H1 (cell line): ENCODE results near the gene RGS9BP. TPM values are rescaled to one million over a fixed set of nuclear protein-coding genes. Genes with fewer than 3 reads are reported as not detected.
A peak's percentile ranks its signal among the peaks of the same experiment; 100 is the strongest.

Experiments
- RNF2 ChIP-seq: fragments of 200-900, 300-1000 bp; sonication (generic); IDR thresholded peaks from 2 replicates; pipeline ENCODE4 v1.7.1; 2016; ENCODE audit warnings: borderline replicate concordance, low read depth, mild to moderate bottlenecking, antibody characterized with exemption, low read length; ENCODE audit not compliant: poor library complexity, severe bottlenecking; ENCODE audit errors: missing control alignments
- RXRA ChIP-seq: IDR thresholded peaks from 2 replicates; pipeline ENCODE4 v1.6.1; 2011; ENCODE audit warnings: low read depth, mild to moderate bottlenecking, low read length, moderate library complexity; ENCODE audit not compliant: insufficient read depth
- TAF1 ChIP-seq: IDR thresholded peaks from 2 replicates; pipeline ENCODE4 v1.6.1; 2011; ENCODE audit warnings: mild to moderate bottlenecking, low read depth, low read length
- polyA plus RNA-seq, 7 experiments: library from polyadenylated mRNA; depleted of rRNA in 3 of 7; stranded (reverse) in 5 of 7; unstranded in 2 of 7; fragments of >200 nt in 5 of 7; fragments of 200-250 nt in 2 of 7; gene quantifications; 1 replicate in 5 of 7; 2 replicates in 1 of 7; 4 replicates in 1 of 7; pipeline versions ENCODE4 v1.2.1 to v1.2.3, GENCODE V29; 2011 to 2013; ENCODE audit warnings: missing spikeins in 2 of 7, mixed read lengths in 2 of 7
- total RNA-seq: library from RNA; stranded (reverse); fragmentation: NEBNext Ultra II Directional; extraction: Animal tissue kit (Norgen Biotek cat#: 25700); gene quantifications from 2 replicates; pipeline ENCODE4 v1.2.1, GENCODE V29; 2021

RGS9BP gene
- total and polyA plus RNA-seq, 2 of the 8 experiments (the other 6 are each of a cell fraction or from before 2014, with no cell fraction given): 0.11 to 0.26 TPM

DNA sequence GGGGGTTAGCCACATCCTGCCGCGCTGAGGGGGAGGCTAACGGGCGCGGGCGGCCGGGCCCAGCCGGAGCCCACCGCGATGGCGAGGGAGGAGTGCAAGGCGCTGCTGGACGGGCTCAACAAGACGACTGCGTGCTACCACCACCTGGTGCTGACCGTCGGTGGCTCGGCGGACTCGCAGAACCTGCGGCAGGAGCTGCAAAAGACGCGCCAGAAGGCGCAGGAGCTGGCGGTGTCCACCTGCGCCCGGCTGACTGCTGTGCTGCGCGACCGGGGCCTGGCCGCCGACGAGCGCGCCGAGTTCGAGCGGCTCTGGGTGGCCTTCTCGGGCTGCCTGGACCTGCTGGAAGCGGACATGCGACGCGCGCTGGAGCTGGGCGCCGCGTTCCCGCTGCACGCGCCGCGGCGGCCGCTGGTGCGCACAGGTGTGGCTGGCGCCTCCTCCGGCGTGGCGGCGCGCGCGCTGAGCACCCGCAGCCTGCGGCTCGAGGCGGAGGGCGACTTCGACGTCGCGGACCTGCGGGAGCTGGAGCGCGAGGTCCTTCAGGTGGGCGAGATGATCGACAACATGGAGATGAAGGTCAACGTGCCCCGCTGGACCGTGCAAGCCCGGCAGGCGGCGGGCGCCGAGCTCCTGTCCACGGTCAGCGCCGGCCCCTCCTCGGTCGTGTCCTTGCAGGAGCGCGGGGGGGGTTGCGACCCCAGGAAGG is 692 bp downstream of the RGS9BP start (continued):
- TF ChIP-seq RNF2 (peak; percentile 63), RXRA (no peak), TAF1 (0 out of 2 replicates have a peak, but pooled peaks have one; percentile 25)
